ENCODE measurements around the gene INHA.

Gene INHA, protein sequence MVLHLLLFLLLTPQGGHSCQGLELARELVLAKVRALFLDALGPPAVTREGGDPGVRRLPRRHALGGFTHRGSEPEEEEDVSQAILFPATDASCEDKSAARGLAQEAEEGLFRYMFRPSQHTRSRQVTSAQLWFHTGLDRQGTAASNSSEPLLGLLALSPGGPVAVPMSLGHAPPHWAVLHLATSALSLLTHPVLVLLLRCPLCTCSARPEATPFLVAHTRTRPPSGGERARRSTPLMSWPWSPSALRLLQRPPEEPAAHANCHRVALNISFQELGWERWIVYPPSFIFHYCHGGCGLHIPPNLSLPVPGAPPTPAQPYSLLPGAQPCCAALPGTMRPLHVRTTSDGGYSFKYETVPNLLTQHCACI

DNA sequence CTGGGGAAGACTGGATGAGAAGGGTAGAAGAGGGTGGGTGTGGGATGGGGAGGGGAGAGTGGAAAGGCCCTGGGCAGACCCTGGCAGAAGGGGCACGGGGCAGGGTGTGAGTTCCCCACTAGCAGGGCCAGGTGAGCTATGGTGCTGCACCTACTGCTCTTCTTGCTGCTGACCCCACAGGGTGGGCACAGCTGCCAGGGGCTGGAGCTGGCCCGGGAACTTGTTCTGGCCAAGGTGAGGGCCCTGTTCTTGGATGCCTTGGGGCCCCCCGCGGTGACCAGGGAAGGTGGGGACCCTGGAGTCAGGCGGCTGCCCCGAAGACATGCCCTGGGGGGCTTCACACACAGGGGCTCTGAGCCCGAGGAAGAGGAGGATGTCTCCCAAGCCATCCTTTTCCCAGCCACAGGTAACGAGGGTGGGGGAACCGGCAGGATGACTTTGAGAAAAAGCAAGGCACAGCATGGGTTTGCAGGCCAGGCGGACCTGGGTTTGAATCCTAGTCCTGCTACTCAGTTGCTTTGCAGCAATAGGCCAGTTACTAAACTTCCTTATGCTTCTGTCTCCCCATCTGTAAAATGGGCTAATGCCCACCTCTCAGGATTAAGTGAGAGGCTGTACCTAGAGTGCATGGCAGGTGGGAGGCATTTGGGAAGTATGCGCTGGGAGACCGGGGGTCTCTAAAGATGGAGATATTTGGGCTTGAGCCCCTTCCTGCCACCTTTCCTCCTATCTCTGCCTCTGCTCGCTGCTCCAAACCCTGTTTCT lies at the start of gene INHA:
INHA (plus strand) TSS at position 74 of the 765 bp plus-strand sequence; CDS start at position 139, 65 bp downstream.
- TF ChIP-seq TCF12 (IDR thresholded peaks at IDR 0.05; ENCODE audit: low read depth) (no peak), EP300 (IDR thresholded peaks at IDR 0.05; ENCODE audit: borderline replicate concordance) (no peak)

DNA sequence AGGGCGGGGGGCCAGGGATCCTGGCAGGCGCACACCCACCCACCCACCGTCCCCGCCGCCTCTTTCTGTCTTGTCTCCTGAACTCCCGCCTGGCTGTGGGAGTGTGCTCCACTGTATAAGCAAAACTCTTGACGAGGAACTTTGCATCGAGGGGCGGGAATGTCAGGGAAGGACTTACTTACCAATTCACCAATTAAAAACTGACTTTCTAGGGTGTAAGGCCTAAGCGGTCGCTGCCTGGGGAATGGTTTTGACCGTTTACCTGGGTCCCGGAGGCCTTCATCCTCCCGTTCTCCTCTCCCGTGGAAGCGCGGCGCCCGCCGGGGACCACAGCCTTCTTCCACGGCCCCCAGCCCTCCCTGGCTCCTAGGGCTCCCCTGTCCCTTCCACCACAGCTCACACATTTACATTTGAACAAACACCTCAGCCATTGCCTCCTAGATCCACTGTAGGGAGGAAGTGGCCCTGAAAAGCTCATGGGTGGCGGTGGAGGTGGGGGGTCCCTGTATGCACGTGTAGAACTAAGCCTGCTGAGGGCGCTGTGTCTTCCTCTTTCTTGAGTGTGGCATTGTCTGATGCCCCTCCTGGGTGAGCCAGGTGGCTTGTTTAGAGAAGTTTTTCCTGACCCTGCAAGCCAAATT lies 49.0 kb upstream of the INHA start:
- TF ChIP-seq EP300 (IDR thresholded peaks at IDR 0.05; ENCODE audit: borderline replicate concordance) (no peak), TCF12 (IDR thresholded peaks at IDR 0.05; ENCODE audit: low read depth) (no peak), FOXM1 (IDR thresholded peaks at IDR 0.05; ENCODE audit: borderline replicate concordance, low read depth) (no peak), YY1 (IDR thresholded peaks at IDR 0.05; ENCODE audit: low read depth) (no peak), CEBPB (IDR thresholded peaks at IDR 0.05) (no peak), CREB1 (IDR thresholded peaks at IDR 0.05; ENCODE audit: low read depth) (no peak), ZBTB7A (IDR thresholded peaks at IDR 0.05; ENCODE audit: low read depth) (no peak), EGR1 (IDR thresholded peaks at IDR 0.05) (no peak), TEAD4 (IDR thresholded peaks at IDR 0.05) (no peak), NFIC (IDR thresholded peaks at IDR 0.05) (no peak), RAD21 (IDR thresholded peaks at IDR 0.05; ENCODE audit: low read depth) (no peak), TAF1 (IDR thresholded peaks at IDR 0.05; ENCODE audit: low read depth) (no peak)
- TF ChIP-seq, protein P1, sequence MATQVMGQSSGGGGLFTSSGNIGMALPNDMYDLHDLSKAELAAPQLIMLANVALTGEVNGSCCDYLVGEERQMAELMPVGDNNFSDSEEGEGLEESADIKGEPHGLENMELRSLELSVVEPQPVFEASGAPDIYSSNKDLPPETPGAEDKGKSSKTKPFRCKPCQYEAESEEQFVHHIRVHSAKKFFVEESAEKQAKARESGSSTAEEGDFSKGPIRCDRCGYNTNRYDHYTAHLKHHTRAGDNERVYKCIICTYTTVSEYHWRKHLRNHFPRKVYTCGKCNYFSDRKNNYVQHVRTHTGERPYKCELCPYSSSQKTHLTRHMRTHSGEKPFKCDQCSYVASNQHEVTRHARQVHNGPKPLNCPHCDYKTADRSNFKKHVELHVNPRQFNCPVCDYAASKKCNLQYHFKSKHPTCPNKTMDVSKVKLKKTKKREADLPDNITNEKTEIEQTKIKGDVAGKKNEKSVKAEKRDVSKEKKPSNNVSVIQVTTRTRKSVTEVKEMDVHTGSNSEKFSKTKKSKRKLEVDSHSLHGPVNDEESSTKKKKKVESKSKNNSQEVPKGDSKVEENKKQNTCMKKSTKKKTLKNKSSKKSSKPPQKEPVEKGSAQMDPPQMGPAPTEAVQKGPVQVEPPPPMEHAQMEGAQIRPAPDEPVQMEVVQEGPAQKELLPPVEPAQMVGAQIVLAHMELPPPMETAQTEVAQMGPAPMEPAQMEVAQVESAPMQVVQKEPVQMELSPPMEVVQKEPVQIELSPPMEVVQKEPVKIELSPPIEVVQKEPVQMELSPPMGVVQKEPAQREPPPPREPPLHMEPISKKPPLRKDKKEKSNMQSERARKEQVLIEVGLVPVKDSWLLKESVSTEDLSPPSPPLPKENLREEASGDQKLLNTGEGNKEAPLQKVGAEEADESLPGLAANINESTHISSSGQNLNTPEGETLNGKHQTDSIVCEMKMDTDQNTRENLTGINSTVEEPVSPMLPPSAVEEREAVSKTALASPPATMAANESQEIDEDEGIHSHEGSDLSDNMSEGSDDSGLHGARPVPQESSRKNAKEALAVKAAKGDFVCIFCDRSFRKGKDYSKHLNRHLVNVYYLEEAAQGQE (IDR thresholded peaks at IDR 0.05; ENCODE audit: low read depth): no peak
- TF ChIP-seq, protein P2, sequence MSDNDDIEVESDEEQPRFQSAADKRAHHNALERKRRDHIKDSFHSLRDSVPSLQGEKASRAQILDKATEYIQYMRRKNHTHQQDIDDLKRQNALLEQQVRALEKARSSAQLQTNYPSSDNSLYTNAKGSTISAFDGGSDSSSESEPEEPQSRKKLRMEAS (IDR thresholded peaks at IDR 0.05): no peak
- TF ChIP-seq, protein P3, sequence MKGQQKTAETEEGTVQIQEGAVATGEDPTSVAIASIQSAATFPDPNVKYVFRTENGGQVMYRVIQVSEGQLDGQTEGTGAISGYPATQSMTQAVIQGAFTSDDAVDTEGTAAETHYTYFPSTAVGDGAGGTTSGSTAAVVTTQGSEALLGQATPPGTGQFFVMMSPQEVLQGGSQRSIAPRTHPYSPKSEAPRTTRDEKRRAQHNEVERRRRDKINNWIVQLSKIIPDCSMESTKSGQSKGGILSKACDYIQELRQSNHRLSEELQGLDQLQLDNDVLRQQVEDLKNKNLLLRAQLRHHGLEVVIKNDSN (IDR thresholded peaks at IDR 0.05): no peak

DNA sequence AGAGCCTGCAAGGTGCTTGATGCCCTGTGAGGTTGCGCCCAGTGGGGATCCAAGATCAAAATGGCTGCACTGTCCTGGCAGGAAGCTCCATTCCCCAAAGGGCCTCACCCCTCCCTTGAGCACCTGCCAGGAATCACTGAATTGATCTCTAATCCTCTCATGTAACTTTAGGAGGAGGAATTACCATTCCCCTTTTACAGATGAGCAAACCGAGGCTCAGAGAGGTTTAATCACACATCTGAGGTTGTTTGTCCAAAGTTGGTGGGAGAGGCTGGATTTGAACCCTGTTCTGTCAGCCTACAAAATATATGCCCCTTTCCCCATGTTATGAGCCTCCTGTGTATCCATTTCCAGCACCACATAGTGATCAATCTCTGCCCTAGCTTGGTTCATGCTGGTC lies 47.3 kb upstream of the INHA start:
- TF ChIP-seq EP300 (IDR thresholded peaks at IDR 0.05; ENCODE audit: borderline replicate concordance): no peak
- TF ChIP-seq CREB1 (IDR thresholded peaks at IDR 0.05; ENCODE audit: low read depth): no peak
- TF ChIP-seq TEAD4 (IDR thresholded peaks at IDR 0.05): no peak
- no peak for TF ChIP-seq TCF12 (IDR thresholded peaks at IDR 0.05; ENCODE audit: low read depth)
- TF ChIP-seq EGR1 (IDR thresholded peaks at IDR 0.05): no peak
- no peak for TF ChIP-seq TAF1 (IDR thresholded peaks at IDR 0.05; ENCODE audit: low read depth)
- TF ChIP-seq FOXM1 (IDR thresholded peaks at IDR 0.05; ENCODE audit: borderline replicate concordance, low read depth): no peak
- no peak for TF ChIP-seq CEBPB (IDR thresholded peaks at IDR 0.05)
- TF ChIP-seq, protein P2 (IDR thresholded peaks at IDR 0.05): no peak
- TF ChIP-seq, protein P3 (IDR thresholded peaks at IDR 0.05): no peak
- TF ChIP-seq RAD21 (IDR thresholded peaks at IDR 0.05; ENCODE audit: low read depth): no peak

DNA sequence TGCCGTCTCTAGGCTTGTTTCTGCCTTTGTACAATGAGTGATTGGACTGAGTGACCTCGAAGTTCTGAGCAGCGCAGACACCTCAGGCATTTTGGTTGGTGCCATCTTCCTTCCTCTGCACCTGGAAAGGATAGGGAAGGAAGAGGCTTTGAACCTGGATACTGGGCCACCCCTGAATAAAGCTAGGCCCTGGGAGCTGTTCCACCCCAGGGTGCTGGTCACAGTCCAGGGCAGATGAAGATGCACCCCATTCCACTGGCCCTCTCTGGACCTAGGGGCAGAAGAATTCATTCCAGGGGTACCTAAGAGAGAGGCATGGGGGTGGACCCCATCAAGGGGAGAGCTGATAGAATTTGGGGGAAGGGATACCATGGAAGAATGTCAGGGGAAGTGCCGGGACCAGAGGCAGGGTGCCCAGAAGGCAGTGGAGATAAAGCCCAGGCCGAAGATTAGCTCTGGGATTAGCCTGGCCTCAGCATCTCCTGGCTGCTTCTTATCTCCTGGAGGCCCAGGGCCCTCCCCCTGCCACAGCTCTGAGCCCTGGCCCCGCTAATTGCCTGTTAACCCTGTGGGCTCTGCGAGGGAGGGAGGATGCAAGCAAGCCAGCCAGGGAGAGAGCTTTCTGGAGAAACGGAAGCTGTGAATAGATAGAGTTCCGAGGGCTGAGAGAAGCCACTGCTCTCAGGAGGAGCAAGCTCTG lies 46.4 kb upstream of the INHA start:
- TF ChIP-seq RAD21 (IDR thresholded peaks at IDR 0.05; ENCODE audit: low read depth): no peak
- TF ChIP-seq TEAD4 (IDR thresholded peaks at IDR 0.05): no peak
- TF ChIP-seq NFIC (IDR thresholded peaks at IDR 0.05): no peak
- no peak for TF ChIP-seq EGR1 (IDR thresholded peaks at IDR 0.05)
- TF ChIP-seq CEBPB (IDR thresholded peaks at IDR 0.05): no peak
- no peak for TF ChIP-seq CREB1 (IDR thresholded peaks at IDR 0.05; ENCODE audit: low read depth)
- TF ChIP-seq, protein P3 (IDR thresholded peaks at IDR 0.05): no peak
- TF ChIP-seq EP300 (IDR thresholded peaks at IDR 0.05; ENCODE audit: borderline replicate concordance): no peak
- no peak for TF ChIP-seq ZBTB7A (IDR thresholded peaks at IDR 0.05; ENCODE audit: low read depth)
- TF ChIP-seq YY1 (IDR thresholded peaks at IDR 0.05; ENCODE audit: low read depth): no peak
- no peak for TF ChIP-seq TAF1 (IDR thresholded peaks at IDR 0.05; ENCODE audit: low read depth)
- no peak for TF ChIP-seq FOXM1 (IDR thresholded peaks at IDR 0.05; ENCODE audit: borderline replicate concordance, low read depth)

DNA sequence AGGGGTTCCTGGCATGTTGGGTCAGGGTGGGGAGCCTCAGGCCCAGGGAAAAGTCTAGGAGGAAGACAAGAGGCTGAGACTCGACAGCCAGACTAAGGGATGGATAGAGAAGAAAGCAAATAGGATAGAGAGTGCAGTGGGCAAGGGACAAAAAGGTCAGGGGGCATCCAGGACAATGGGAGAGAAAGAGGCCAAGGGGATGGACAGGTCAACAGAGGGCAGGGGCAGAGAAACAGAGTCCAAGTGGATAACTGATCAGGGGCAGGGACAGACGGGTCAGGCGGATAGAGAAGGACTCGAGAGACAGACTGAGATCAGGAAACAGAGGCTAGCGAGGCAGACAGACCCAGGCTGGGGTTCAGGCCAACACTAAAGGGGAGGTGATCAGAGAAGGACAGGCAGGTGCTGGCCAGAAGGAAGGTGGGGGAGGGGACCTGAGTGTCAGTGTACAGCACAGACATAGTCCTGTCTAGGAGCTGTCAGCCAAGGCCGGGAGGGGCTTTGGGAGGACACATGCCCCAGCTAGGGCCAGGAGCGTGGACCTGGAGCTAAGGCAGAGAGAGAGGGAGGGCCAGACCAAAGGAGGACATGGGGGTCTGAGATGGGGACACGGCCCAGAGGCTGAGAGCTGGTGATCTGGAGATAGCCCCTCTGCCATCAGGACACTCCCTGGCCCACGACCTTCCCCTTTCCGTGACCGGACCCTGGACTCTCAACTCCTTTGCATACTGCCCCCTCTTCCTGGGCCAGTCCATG lies 45.6 kb upstream of the INHA start:
- TF ChIP-seq EP300 (IDR thresholded peaks at IDR 0.05; ENCODE audit: borderline replicate concordance): no peak
- TF ChIP-seq, protein P2 (IDR thresholded peaks at IDR 0.05): no peak
- no peak for TF ChIP-seq CEBPB (IDR thresholded peaks at IDR 0.05)
- TF ChIP-seq TAF1 (IDR thresholded peaks at IDR 0.05; ENCODE audit: low read depth): no peak
- no peak for TF ChIP-seq EGR1 (IDR thresholded peaks at IDR 0.05)
- no peak for TF ChIP-seq CREB1 (IDR thresholded peaks at IDR 0.05; ENCODE audit: low read depth)
- TF ChIP-seq YY1 (IDR thresholded peaks at IDR 0.05; ENCODE audit: low read depth): no peak
- no peak for TF ChIP-seq NFIC (IDR thresholded peaks at IDR 0.05)
- TF ChIP-seq TCF12 (IDR thresholded peaks at IDR 0.05; ENCODE audit: low read depth): no peak
- TF ChIP-seq RAD21 (IDR thresholded peaks at IDR 0.05; ENCODE audit: low read depth): no peak
- no peak for TF ChIP-seq FOXM1 (IDR thresholded peaks at IDR 0.05; ENCODE audit: borderline replicate concordance, low read depth)
- TF ChIP-seq TEAD4 (IDR thresholded peaks at IDR 0.05): no peak

Measured in Ishikawa (cell line).